MM.1S (cell line): ENCODE measurements around the gene PPFIA2.

Experiments
- CTCF ChIP-seq: fragments of 300-600 bp; sonication (generic); IDR thresholded peaks from 2 replicates; pipeline ENCODE4 v1.5.1; 2016; ENCODE audit warnings: antibody characterized with exemption, low read length, mixed read lengths
- EZH2 ChIP-seq: fragments of 300-600 bp; sonication (generic); optimal IDR thresholded peaks from 2 replicates; pipeline ENCODE3; 2017; ENCODE audit warnings: low read depth, mild to moderate bottlenecking, antibody characterized with exemption, low read length, mixed read lengths
- EZH2phosphoT487 ChIP-seq: fragments of 300-600 bp; sonication (generic); IDR thresholded peaks from 2 replicates; pipeline ENCODE4 v1.6.1; 2018; ENCODE audit warnings: antibody characterized with exemption, low read length

GRCh38 chr12:81263072-81263471 lies 496.1 kb downstream of the PPFIA2 start:
- TF ChIP-seq CTCF: no peak
- TF ChIP-seq EZH2: no peak
- no peak for TF ChIP-seq EZH2phosphoT487
